ENCODE data around the gene CGNL1.

CGNL1 gene

GRCh38 chr15:57553526-57553925 is 177.2 kb downstream of the CGNL1 start:
- no peak for DNase-seq

GRCh38 chr15:57554063-57554811 is 177.9 kb downstream of the CGNL1 start:
- DNase-seq: no peak

- no peak for DNase-seq
Measured at GRCh38 chr15:57554812-57555179, 178.5 kb downstream of the CGNL1 start.

- DNase-seq: no peak
Measured at GRCh38 chr15:57555270-57555669, 179.0 kb downstream of the CGNL1 start.

GRCh38 chr15:57556040-57556439 is 179.7 kb downstream of the CGNL1 start:
- no peak for DNase-seq

- DNase-seq: no peak
Measured at GRCh38 chr15:57557267-57557666, 181.0 kb downstream of the CGNL1 start.

GRCh38 chr15:57557810-57558209 is 181.5 kb downstream of the CGNL1 start:
- DNase-seq: no peak

GRCh38 chr15:57559875-57560274 is 183.6 kb downstream of the CGNL1 start:
- peak; percentile 81 for DNase-seq

- peak; percentile 88 for DNase-seq
Measured at GRCh38 chr15:57561041-57561711, 184.9 kb downstream of the CGNL1 start.

GRCh38 chr15:57562196-57562769 is 186.0 kb downstream of the CGNL1 start:
- DNase-seq: no peak

GRCh38 chr15:57563416-57563815 is 187.1 kb downstream of the CGNL1 start:
- DNase-seq: no peak

- DNase-seq: peak; percentile 43
Measured at GRCh38 chr15:57565311-57565710, 189.0 kb downstream of the CGNL1 start.

GRCh38 chr15:57566834-57567233 is 190.5 kb downstream of the CGNL1 start:
- DNase-seq: no peak

- DNase-seq: no peak
Measured at GRCh38 chr15:57567891-57568290, 191.6 kb downstream of the CGNL1 start.

- no peak for DNase-seq
Measured at GRCh38 chr15:57568299-57568698, 192.0 kb downstream of the CGNL1 start.

- no peak for DNase-seq
Measured at GRCh38 chr15:57570340-57570739, 194.0 kb downstream of the CGNL1 start.

GRCh38 chr15:57570994-57571393 is 194.7 kb downstream of the CGNL1 start:
- no peak for DNase-seq

GRCh38 chr15:57571725-57572124 is 195.4 kb downstream of the CGNL1 start:
- DNase-seq: no peak

GRCh38 chr15:57572468-57572867 is 196.2 kb downstream of the CGNL1 start:
- DNase-seq: no peak

GRCh38 chr15:57573151-57573550 is 196.8 kb downstream of the CGNL1 start:
- no peak for DNase-seq

GRCh38 chr15:57575363-57575762 is 199.1 kb downstream of the CGNL1 start:
- no peak for DNase-seq

- no peak for DNase-seq
Measured at GRCh38 chr15:57578288-57578900, 202.1 kb downstream of the CGNL1 start.

- no peak for DNase-seq
Measured at GRCh38 chr15:57580428-57580827, 204.1 kb downstream of the CGNL1 start.

- no peak for DNase-seq
Measured at GRCh38 chr15:57580866-57581265, 204.6 kb downstream of the CGNL1 start.

Measured in suppressor macrophage treated with lipopolysaccharide for 4 hours (primary cell).